K562 (cell line): ENCODE measurements around the gene MAPK8IP2. TPM values are rescaled to one million over a fixed set of nuclear protein-coding genes. Genes with fewer than 3 reads are reported as not detected.

Experiments used
- ATF3 ChIP-seq, 2 experiments: fragments of 450-650 bp in 1 of 2; sonication (generic) in 1 of 2; formaldehyde crosslinking in 1 of 2; IDR thresholded peaks in 1 of 2; conservative IDR thresholded peaks in 1 of 2; 2 replicates each; pipeline versions ENCODE4 v1.6.1 to v1.8.1; 2016 to 2023; ENCODE audit warnings: mild to moderate bottlenecking in 2 of 2, moderate library complexity in 2 of 2, inconsistent platforms in 1 of 2, missing genetic modification reagents in 1 of 2
- BCLAF1 ChIP-seq, 2 experiments: fragments of 450-650 bp in 1 of 2; IDR thresholded peaks; 2 replicates each; pipeline ENCODE4 v1.6.1; 2011 to 2017; ENCODE audit warnings: low read depth in 2 of 2, antibody characterized with exemption in 1 of 2, borderline replicate concordance in 1 of 2, low read length in 1 of 2, mild to moderate bottlenecking in 1 of 2, mixed read lengths in 1 of 2; ENCODE audit not compliant: control insufficient read depth in 1 of 2
- CREB1 ChIP-seq, 2 experiments: sonication (generic) in 1 of 2; formaldehyde crosslinking in 1 of 2; IDR thresholded peaks; 2 replicates each; pipeline versions ENCODE4 v1.6.1 to v1.8.0; 2012 to 2022; ENCODE audit warnings: inconsistent platforms in 1 of 2, mild to moderate bottlenecking in 1 of 2, missing genetic modification reagents in 1 of 2, moderate library complexity in 1 of 2
- E2F3 ChIP-seq: fragments of 250-450 bp; sonication (Bioruptor Pico); IDR thresholded peaks from 2 replicates; pipeline ENCODE4 v1.4.0; 2020; ENCODE audit warnings: mild to moderate bottlenecking
- ELF2 ChIP-seq: fragments of 250-450 bp; sonication (Bioruptor Pico); IDR thresholded peaks from 2 replicates; pipeline ENCODE4 v1.5.0; 2021; ENCODE audit warnings: mild to moderate bottlenecking
- FOXJ3 ChIP-seq: sonication (generic); formaldehyde crosslinking; IDR thresholded peaks from 2 replicates; pipeline ENCODE4 v1.4.0; 2020; ENCODE audit warnings: mild to moderate bottlenecking, missing genetic modification reagents
- HNRNPL ChIP-seq: fragments of 200-400 bp; formaldehyde crosslinking; IDR thresholded peaks from 2 replicates; pipeline ENCODE4 v1.6.1; 2017; ENCODE audit warnings: low read depth, mild to moderate bottlenecking, low read length
- MAZ ChIP-seq, 2 experiments: fragments of 450-650 bp in 1 of 2; sonication (generic) in 1 of 2; formaldehyde crosslinking; IDR thresholded peaks in 1 of 2; conservative IDR thresholded peaks in 1 of 2; 2 replicates each; pipeline versions ENCODE4 v1.4.0 to v1.5.0; 2020; ENCODE audit warnings: mild to moderate bottlenecking in 1 of 2, missing genetic modification reagents in 1 of 2
- MTA1 ChIP-seq: fragments of 450-650 bp; IDR thresholded peaks from 2 replicates; pipeline ENCODE4 v1.6.1; 2017; ENCODE audit warnings: borderline replicate concordance
- NR2F6 ChIP-seq: fragments of 450-650 bp; formaldehyde crosslinking; IDR thresholded peaks from 2 replicates; pipeline ENCODE4 v1.4.0; 2020; ENCODE audit warnings: mild to moderate bottlenecking
- NR4A1 ChIP-seq, 2 experiments: fragments of 250-450 bp in 1 of 2; fragments of 450-650 bp in 1 of 2; sonication (Bioruptor Pico) in 1 of 2; IDR thresholded peaks; 2 replicates each; pipeline versions ENCODE4 v1.4.0 to v1.6.1; 2016 to 2020; ENCODE audit warnings: mild to moderate bottlenecking in 2 of 2, missing compliant biosample characterization in 1 of 2, missing genetic modification characterization in 1 of 2, moderate library complexity in 1 of 2
- RCOR1 ChIP-seq, 2 experiments: IDR thresholded peaks; 2 replicates each; pipeline ENCODE4 v1.6.1; 2012; ENCODE audit warnings: low read depth in 2 of 2, low read length in 2 of 2, borderline replicate concordance in 1 of 2, improper control_type of control experiment in 1 of 2
- SUPT5H ChIP-seq: fragments of 450-650 bp; IDR thresholded peaks from 2 replicates; pipeline ENCODE4 v1.6.1; 2016
- TFE3 ChIP-seq: fragments of 450-650 bp; formaldehyde crosslinking; IDR thresholded peaks from 2 replicates; pipeline ENCODE4 v1.4.0; 2020; ENCODE audit warnings: mild to moderate bottlenecking, mixed read lengths
- ZBTB17 ChIP-seq: fragments of 450-650 bp; formaldehyde crosslinking; IDR thresholded peaks from 2 replicates; pipeline ENCODE4 v1.4.0; 2020; ENCODE audit warnings: mild to moderate bottlenecking
- ZNF263 ChIP-seq: sonication (generic); formaldehyde crosslinking; IDR thresholded peaks from 2 replicates; pipeline ENCODE4 v1.8.0; 2022; ENCODE audit warnings: mild to moderate bottlenecking, missing genetic modification reagents, borderline replicate concordance
- ZNF398 ChIP-seq: fragments of 250-450 bp; sonication (Bioruptor Pico); IDR thresholded peaks from 2 replicates; pipeline ENCODE4 v1.8.0; 2021; ENCODE audit warnings: moderate library complexity, mild to moderate bottlenecking, inconsistent platforms
- polyA plus RNA-seq, 8 experiments: library from polyadenylated mRNA; depleted of rRNA in 4 of 8; stranded (reverse) in 5 of 8; unstranded in 3 of 8; fragments of >200 nt; fragmentation: Nextera tagmentation in 2 of 8; fragmentation: Illumina TruSeq in 1 of 8; extraction: Ambion mirVana in 2 of 8; extraction: Trizol in 1 of 8; gene quantifications; 2 replicates each; pipeline versions ENCODE4 v1.2.1 to v1.2.3, GENCODE V29; 2011 to 2014; ENCODE audit warnings: inconsistent platforms in 1 of 8, missing spikeins in 1 of 8
- total RNA-seq, 7 experiments: library from RNA; depleted of rRNA in 6 of 7; stranded (reverse); fragments of >200 nt in 6 of 7; fragmentation: Illumina TruSeq in 2 of 7; extraction: Trizol in 2 of 7; gene quantifications; 2 replicates each; pipeline versions ENCODE4 v1.2.1 to v1.2.3, GENCODE V29; 2011 to 2021; ENCODE audit warnings: low replicate concordance in 1 of 7

The MAPK8IP2 gene
- total and polyA plus RNA-seq, 9 of the 15 experiments (the other 6 are each of a cell fraction or from before 2014, with no cell fraction given) = 0.01 to 0.47 (median 0.07) TPM; not detected in 2

GRCh38 chr22:50599816-50600455 lies 657 bp upstream of the MAPK8IP2 start (continued):
- TF ChIP-seq BCLAF1 (IDR thresholded peaks at IDR 0.05; ENCODE audit: borderline replicate concordance in 1 of 2, control insufficient read depth in 1 of 2, low read depth in 2 of 2, low read length in 1 of 2) (no peak), FOXJ3 (peak; percentile 84; the same call in 1 of the 2 replicates), ZNF263 (peak; percentile 81), ELF2 (no peak), MTA1 (no peak), E2F3 (no peak), MAZ (CRISPR knock-in tag; conservative IDR thresholded peaks at IDR 0.05 in 1 of 2, IDR thresholded peaks at IDR 0.05 in 1 of 2) (peak; percentile 22 to 96; a peak in 2 of 4 replicates), ZNF398 (no peak), NR2F6 (CRISPR knock-in tag) (no peak), NR4A1 (CRISPR knock-in tag; IDR thresholded peaks at IDR 0.05) (no peak), NR4A1 (tag; IDR thresholded peaks at IDR 0.05) (no peak), CREB1 (IDR thresholded peaks at IDR 0.05) (no peak), CREB1 (CRISPR knock-in tag; IDR thresholded peaks at IDR 0.05) (peak; percentile 75), RCOR1 (IDR thresholded peaks at IDR 0.05; ENCODE audit: borderline replicate concordance in 1 of 2, low read depth in 2 of 2, low read length in 2 of 2) (peak in 1 of 2 experiments; percentile 79; a peak in 2 of 4 replicates), ZBTB17 (CRISPR knock-in tag) (no peak), TFE3 (no peak), HNRNPL (no peak), SUPT5H (no peak), ATF3 (IDR thresholded peaks at IDR 0.05) (no peak), ATF3 (CRISPR knock-in tag; conservative IDR thresholded peaks at IDR 0.05) (no peak)
